ENCODE results near the gene SERPINI1. TPM values are rescaled to one million over a fixed set of nuclear protein-coding genes. Genes with fewer than 3 reads are reported as not detected.

SERPINI1 gene
- total and polyA plus RNA-seq, 9 of the 15 experiments (the other 6 are each of a cell fraction or from before 2014, with no cell fraction given): 1.6 to 9.9 (median 3.5) TPM

- H3K27me3 ChIP-seq (ENCODE audit: control insufficient read depth in 2 of 2, insufficient read depth in 2 of 2, low read length in 2 of 2): no peaks in the 10 kb centered on the region; a peak in 1 of 5 replicates
- no TSS peak for BruUV-seq (replicated peaks)
- H3K4me3 ChIP-seq: no peak overlapping the region
- H3K4me2 ChIP-seq (ENCODE audit: insufficient read depth, low read length): no peak overlapping the region
- H3K79me2 ChIP-seq (ENCODE audit: control insufficient read depth, insufficient read depth, low read length): no peaks in the 10 kb centered on the region
- POLR2A ChIA-PET: no interaction called here
- H3K9ac ChIP-seq (ENCODE audit: insufficient read depth in 1 of 2, low read depth in 2 of 2, low read length in 2 of 2): no peak overlapping the region
- WGBS (ENCODE audit: insufficient coverage, low coverage, missing lambda C conversion rate): 0% methylated on average over 1 of the region's 1 CpG
- ATAC-seq (no peak), DNase-seq (ENCODE audit: extremely low read depth in 1 of 4, low spot score in 3 of 4) (no peak), FAIRE-seq (no peak)
- TF ChIP-seq MBD2 (IDR thresholded peaks at IDR 0.05; ENCODE audit: borderline replicate concordance, low read depth) (no peak), MXI1 (IDR thresholded peaks at IDR 0.05; ENCODE audit: low read depth, low read length) (no peak), FOXP4 (CRISPR knock-in tag; IDR thresholded peaks at IDR 0.05; ENCODE audit: borderline replicate concordance) (no peak), ZNF134 (CRISPR knock-in tag; conservative IDR thresholded peaks at IDR 0.05) (no peak), ZNF23 (CRISPR knock-in tag; IDR thresholded peaks at IDR 0.05) (no peak), TCF15 (CRISPR knock-in tag; IDR thresholded peaks at IDR 0.05) (no peak), KLF1 (tag; IDR thresholded peaks at IDR 0.05) (no peak), RHOXF2B (CRISPR knock-in tag; conservative IDR thresholded peaks at IDR 0.05) (no peak), ID3 (CRISPR knock-in tag; IDR thresholded peaks at IDR 0.05) (no peak), ID3 (tag; IDR thresholded peaks at IDR 0.05) (no peak), PREB (CRISPR knock-in tag; IDR thresholded peaks at IDR 0.05) (no peak), MTA1 (IDR thresholded peaks at IDR 0.05; ENCODE audit: borderline replicate concordance) (no peak), EGR1 (conservative IDR thresholded peaks at IDR 0.05) (no peak), RBM34 (IDR thresholded peaks at IDR 0.05; ENCODE audit: borderline replicate concordance, insufficient read depth, low read length) (no peak), DIDO1 (tag; IDR thresholded peaks at IDR 0.05; ENCODE audit: low read depth) (no peak), ZNF274 (IDR thresholded peaks at IDR 0.05; ENCODE audit: borderline replicate concordance, low read depth, low read length) (no peak), ETV1 (tag; conservative IDR thresholded peaks at IDR 0.05; ENCODE audit: low read depth) (no peak), DDX20 (tag; IDR thresholded peaks at IDR 0.05; ENCODE audit: low read depth) (no peak), FOXK1 (CRISPR knock-in tag; IDR thresholded peaks at IDR 0.05; ENCODE audit: borderline replicate concordance) (no peak), ADNP (tag; IDR thresholded peaks at IDR 0.05) (no peak)
- H4K20me1 ChIP-seq (replicated peaks; ENCODE audit: control insufficient read depth, insufficient read depth, low read length): no peaks in the 10 kb centered on the region
- no peaks in the 10 kb centered on the region for H3K4me1 ChIP-seq (replicated peaks in 1 of 2; ENCODE audit: control insufficient read depth in 2 of 2, insufficient read depth in 2 of 2, low read length in 2 of 2)
- H2AFZ ChIP-seq (ENCODE audit: low read depth, low read length): no peak overlapping the region
- no peaks in the 10 kb centered on the region for H3K9me1 ChIP-seq (ENCODE audit: control insufficient read depth, insufficient read depth, low read length)
- in situ Hi-C loops (cut with MboI): no loop called here
- CTCF ChIA-PET (ENCODE audit: low intra/inter-chr PET ratio): no interaction called here
- intact Hi-C loops (cut with micrococcal nuclease): no loop called here
- H3K27ac ChIP-seq (ENCODE audit: extremely low read depth, low read depth, low read length): no peak overlapping the region
- no peaks in the 10 kb centered on the region for H3K36me3 ChIP-seq (ENCODE audit: control insufficient read depth, insufficient read depth, low read length)
- no peaks in the 10 kb centered on the region for H3K9me3 ChIP-seq (replicated peaks; ENCODE audit: control insufficient read depth, insufficient read depth, low read depth, low read length)
Observed at GRCh38 chr3:167783781-167784180, 48.3 kb downstream of the SERPINI1 start.

Data from K562 (cell line).